ENCODE measurements around the gene NPIPA5.
"Not testable (repeated sequence)": the region's sequence is repeated elsewhere in the genome, so short reads cannot be mapped to it uniquely, and the experiment has no call there.

- TF ChIP-seq CTCF (IDR thresholded peaks at IDR 0.05); ZFX (IDR thresholded peaks at IDR 0.05; ENCODE audit: borderline replicate concordance): not testable (repeated sequence)
Measured at GRCh38 chr16:15351251-15351650, 26.8 kb downstream of the NPIPA5 start.
